NCI-H1930 (cell line): ENCODE measurements around the gene LYPD6.

Source experiments
- DNase-seq, 2 experiments: peaks; one replicate each; lab custom pipeline; 2025; lab: John Stamatoyannopoulos, UW

The LYPD6 gene

DNA sequence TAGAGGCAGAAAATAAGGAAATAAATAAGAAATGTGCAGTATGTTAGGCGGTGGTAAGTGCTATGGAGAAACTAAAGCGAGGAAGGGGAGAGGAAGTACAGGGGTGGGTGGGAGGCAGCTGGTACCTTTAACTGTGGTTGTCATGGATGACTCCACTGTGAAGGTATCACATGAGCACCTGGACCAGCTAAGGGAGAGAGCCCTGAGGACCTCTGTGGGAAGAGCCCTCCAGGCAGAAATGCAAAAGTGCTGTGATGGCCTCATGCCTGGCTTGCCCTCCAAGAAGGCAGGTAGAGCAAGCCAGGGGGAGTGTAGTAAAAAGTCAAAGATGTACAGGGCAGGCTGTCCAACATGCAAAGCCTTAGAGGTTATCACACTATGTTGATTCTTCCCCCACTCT lies 17.9 kb downstream of the LYPD6 start:
- no peak for DNase-seq

DNA sequence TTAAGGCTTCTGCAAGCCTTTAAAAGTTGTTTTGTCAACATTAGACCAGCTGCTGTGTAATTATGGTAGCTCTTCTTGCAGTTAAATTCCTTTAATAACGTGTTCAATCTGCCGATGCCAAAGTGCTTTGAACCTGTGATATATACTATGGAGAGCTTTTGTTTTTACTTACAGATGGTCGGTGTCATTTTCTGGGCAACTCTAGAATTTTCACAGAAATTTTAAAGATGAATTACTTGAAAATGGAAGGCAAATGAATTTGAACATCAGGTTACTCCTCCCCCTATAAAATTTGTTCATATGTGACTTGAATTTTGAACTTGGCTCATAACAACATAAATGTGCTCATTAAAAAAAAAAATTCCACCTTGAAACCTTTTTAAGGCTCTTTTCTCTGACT lies 23.0 kb downstream of the LYPD6 start:
- DNase-seq = no peak

DNA sequence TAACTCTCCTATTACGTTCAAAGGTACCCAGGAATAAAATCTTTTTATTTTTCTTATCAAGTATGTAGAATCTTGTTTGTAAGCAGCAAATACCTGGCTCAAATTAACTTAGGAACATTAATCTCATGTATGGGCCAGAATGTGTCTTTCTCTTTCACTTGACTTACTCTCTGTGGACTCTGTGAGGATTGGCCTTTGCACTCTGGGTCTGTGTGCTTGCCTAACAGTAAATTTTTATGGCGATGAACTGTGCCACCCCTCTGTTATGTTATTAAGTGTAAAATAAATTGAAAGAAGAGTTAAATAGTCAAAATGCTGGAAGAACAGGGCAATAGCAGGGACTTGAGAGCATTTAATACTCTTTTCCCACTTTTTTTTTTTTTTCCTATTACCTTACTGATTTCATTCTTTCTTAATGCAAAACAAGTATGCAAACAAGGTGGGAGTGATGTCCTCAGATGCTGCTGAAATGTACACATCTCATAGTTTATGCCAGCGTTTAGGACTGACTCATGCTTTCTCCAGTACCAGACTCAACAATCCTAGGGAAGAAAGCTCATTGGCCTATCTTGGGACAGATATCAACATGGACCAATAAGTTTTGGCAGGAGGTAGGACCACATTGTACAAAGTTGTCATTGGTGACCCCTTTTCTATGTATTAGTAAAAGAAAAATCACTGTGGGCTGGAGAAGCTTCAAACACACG lies 25.5 kb downstream of the LYPD6 start:
- no peak for DNase-seq

DNA sequence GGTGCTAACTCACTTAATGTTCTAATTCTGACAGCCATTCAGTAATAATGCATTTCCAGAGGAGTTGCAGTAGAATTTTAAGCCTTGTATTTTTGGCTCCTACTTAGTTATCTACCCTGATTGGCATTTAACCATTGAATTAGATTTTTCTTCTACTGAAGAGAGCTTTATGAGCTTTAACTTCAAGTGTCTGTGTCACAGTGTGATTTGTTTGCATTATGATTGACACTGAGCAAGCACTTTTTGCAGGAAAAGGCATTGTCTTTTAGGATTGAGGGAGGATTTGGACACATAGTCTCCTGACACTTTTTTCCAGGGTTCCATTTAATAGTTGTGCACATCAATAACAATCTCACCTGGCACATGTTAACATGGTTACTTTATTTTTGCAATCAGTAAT lies 26.7 kb downstream of the LYPD6 start:
- no peak for DNase-seq

DNA sequence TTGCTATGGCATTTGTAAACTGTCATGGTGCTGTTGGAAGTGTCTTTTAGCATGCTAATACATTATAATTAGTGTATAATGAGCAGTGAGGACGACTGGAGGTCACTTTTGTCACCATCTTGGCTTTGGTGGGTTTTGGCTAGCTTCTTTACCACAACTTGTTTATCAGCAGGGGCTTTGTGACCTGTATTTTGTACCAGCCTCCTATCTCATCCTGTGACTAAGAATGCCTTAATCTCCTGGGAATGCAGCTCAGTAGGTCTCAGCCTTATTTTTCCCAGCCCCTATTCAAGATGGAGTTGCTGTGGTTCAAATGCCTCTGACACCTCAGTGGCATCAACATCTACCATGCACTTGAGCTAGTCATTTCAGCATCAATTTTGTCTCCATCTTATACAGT lies 29.7 kb downstream of the LYPD6 start:
- no peak for DNase-seq

DNA sequence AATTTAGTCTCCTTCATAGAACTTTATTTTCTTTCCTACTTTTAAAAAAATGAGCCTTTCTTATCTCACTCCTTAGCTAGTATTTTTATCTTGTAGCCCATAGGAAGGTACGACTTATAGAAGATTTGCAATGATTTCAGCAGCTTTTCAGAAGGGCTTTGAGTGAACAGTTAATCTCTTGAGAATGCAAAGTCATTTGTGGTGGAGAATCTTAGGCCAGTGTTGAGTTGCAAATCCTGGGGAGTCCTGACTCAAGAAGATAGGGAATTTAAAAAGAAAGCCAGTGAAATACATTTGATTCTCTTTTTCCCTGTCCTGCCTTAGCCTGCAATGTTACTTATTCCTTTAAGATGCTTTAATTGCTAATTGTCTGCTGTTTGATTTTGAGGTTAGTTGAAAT lies 33.6 kb downstream of the LYPD6 start:
- DNase-seq = no peak

DNA sequence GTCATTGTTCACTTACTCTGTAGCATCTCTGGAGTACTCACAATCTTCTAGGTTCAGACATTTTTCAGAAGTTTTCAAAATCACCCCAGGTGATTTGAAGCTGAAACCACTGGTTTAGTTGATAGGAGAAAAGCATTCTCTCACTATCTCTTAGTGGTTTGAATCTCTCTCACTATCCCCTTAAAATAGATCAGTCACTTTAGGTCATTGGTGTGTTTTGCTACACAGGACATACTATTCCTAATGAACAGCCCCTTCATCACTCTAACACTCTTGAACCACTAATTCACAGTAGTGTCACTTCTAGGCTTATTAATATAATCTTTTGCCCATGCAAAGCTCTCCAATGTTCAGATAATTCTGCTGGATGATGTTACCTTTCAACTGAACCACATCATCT lies 34.5 kb downstream of the LYPD6 start:
- no peak for DNase-seq

DNA sequence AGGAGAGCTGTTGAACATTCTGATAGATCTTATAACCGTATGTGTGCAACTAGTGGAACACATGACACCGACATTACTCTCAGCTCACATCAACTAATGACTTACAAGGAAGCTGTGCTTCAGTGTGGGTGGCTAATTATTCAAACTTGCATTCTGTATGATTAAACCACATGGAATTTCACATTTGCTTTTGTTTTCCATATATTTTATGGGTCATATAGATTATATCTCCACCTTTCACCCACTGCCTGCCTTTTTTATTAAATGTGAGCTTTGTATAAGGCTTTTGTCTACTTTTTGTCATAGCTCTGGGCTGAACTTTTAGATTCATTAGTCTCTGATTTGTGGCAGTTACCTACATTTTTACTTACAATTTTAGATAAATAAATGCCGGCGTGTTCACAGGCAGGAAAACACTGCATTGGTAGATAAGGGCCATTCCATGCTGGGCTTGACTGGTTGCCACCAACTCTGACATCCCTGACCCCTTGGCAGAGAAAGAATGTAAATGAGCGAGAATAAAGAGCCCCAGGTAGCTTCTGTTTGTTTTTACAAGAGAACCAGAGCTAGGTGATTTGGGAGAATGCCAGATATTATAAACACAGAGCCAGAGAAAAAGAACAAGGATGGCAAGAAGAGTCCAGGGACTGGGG lies 35.7 kb downstream of the LYPD6 start:
- DNase-seq = no peak

DNA sequence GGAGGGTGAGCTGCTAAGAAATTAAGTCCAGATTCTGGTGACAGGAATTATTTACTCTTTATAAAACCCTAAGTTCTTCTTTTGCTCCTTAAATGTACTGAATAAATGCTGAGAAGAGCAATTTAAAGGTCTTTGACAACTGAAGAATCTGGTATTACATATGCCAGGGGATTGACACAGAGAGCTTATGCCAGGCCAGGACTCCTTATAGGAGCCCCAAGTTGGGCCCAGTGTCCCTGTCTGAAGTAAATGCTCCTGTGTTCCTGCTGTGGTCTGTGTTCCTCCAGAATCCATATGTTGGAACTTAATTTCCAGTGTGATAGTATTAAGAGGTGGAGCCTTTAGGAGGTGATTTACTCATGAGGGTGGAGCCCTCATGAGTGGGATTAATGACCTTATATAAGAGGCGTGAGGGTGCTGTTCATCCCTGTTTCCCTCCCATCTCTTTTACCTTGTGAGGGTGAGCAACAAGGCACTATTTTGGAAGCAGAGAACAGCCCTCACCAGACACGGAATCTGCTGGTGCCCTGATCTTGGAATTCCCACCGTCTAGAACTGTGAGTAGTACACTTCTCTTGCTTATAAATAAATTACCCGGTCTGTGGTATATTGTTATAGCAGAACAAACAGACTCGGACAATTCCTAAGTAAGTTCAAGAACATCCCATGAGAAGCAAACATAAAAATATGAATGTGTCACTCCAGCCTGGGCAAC lies 39.8 kb downstream of the LYPD6 start:
- DNase-seq = no peak

DNA sequence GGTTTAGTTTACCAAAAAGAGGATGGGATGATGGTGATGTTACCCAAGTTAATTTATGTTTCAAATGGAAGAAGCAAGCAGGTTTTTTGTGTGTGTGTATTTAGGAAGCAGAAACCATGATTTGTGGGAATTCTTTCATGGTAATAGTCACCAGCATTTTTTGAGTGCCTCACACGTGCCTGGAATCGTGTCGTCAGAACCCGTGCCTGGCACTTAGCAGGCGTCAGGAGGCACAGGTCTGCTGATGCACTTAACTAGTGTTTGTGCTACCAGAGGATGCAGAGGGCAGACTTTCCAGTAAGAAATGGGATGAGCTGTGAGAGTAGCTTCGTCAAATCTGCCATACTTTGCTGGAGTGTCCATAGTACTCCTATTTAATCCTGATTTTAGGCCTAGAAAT lies 41.1 kb downstream of the LYPD6 start:
- DNase-seq = no peak

DNA sequence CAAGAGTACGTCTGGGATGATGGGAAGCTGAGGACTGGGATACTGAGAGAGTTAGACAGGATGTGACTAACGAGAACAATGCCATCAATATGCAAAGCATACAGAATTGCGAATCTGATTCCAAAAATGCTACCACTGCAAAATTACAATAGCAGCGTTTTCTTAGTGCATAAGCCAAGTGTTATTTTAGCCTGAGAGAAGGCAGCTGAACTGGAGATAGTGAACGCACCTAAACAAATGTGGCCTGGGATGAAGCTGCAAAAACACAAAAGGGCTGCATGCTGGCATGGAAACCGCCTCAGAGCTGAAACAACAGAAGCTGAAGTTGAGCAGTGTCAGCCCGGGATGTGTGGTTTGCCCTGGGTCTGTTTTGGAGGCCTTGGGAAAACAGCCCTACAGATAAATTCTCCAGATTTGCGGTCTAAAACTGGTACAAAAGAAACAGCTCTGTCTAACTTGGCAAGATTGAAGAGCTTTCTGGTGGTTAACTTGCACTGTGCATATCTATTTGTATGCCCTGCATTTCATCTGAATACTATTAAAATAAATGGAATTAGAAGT lies 45.5 kb downstream of the LYPD6 start:
- DNase-seq = no peak

DNA sequence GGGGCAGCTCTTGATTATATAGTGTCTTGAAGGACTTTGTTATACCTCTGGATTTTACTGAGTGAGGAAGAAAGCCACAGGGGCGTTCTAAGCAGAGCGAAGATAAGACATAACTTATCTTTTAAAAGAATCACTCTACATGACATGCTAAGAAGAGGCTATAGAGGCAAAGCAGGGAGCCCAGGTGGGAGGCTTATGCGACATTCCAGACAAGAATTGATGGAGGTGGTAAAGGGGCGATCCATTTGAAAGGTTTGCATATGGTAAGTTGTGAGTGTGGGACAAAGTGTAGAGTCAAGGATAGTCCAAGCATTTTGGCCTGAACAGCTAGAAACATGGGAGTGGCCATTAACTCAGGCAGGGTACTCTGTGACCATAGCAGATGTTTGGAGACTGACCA lies 49.8 kb downstream of the LYPD6 start:
- no peak for DNase-seq

DNA sequence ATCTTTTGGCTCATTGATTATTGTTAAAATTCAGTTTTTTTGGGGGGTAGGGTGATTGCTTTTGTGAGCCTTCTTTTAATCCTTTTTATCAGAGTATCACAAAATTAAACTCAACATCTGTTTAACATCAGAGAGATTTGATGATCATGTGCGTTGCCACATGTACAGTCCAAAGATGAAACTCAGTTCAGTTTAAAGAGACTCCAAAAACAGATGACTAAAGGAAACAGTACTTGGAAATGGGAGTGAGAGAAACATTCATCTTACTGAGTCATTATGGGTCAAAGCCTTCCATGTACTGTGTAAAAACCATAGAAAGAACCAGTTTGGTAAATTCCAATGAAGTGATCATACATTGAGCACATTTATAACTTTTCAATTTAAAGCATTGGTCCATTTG lies 53.0 kb downstream of the LYPD6 start:
- no peak for DNase-seq

DNA sequence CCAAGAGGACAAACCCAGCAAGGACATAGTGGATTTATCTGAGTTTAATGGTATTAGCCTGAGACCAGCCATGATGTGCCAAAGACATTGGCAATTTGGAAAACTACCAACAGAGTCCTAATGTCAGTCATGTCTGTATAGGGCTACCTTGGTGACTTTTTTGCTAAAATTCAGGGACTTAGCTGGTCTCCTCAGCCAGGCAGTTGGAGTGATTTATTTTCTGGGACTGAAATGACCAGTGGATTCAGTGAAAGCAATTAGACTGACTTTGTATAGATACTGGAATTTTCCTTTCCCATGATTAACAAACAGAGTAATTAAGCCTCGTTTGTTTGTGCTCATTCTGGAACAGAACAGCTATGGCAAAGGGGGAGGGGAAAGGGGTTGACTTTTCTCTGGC lies 55.0 kb downstream of the LYPD6 start:
- DNase-seq = no peak

DNA sequence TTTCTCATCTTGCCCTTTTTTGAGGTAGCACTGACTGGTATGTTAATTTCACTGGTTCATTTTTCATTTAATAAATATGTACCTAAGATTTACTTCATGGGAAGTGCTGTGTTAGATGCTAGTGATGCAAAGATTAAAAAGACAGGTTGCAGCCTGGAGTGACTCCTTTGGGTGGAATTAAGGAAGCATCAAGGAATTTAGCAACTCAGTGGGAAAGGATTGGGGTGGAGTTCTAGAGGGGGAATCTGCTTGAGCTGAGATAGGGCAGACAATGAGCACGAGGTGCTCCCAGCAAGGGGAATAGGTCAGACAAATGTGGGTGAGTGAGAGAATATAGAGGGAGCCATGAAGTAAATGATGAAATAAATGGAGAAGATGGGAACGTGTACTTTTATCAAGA lies 57.0 kb downstream of the LYPD6 start:
- no peak for DNase-seq

DNA sequence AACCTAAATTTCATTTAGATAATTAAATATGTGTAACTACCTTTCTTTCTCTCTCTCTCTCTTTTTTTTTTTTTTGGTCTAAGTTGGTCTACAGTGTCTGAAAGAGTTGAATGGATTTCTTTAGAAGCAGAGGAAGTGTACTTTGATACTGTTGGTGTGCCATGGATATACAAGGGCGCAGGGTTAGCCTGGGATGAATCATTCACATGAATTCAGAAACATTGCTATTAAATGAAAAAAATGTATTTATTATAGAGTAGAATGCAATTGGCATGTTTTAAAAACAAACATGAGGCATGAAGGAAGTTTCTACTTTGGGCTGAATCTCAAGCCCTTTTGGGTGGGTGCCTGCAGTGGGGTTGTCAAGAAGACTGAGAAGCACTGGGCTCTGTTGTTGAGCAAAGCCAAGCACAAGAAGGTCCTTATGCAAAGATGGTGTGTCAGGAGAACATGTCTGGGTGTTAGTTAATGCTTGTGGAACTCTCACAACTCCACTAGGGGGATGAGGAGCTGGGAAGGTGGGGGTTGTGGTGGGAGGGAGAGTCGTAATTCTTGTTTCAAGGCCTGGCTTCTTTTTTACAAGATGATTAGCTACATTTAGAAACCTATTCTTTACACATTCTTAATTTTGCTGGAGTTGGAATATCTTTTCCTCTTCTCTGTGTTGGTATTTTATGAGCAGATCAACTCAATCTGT lies 57.9 kb downstream of the LYPD6 start:
- no peak for DNase-seq

DNA sequence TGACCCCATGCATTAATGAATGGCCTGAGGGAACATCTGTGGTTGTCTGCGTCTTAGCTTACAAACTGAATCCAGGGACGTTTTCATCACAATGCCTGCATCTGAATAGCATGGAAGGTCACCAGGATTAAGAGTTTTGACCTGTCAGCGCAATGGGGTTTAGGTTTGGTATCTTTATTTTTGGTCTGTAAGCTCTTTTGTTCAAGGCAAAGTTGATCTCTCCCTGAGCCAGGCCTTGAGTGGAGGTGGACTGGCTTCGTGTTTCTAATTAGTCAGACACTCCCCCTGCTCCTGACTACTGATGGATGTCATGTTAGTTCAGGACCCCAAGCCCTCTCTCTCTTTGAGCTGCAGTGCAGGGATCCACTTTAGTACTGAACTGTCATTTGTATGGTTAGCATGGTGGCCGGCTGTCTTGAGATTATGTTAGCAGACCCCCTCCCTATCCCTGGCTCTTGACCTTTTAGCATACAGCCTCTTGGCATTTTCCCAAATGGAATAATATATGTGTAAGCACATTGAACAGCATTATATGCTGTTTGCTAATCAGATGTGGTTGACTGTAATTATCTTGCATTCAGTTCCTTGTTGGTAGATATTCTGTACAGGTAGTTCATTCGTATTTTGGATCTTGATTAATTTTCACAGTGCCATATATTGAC lies 59.2 kb downstream of the LYPD6 start:
- DNase-seq = no peak

DNA sequence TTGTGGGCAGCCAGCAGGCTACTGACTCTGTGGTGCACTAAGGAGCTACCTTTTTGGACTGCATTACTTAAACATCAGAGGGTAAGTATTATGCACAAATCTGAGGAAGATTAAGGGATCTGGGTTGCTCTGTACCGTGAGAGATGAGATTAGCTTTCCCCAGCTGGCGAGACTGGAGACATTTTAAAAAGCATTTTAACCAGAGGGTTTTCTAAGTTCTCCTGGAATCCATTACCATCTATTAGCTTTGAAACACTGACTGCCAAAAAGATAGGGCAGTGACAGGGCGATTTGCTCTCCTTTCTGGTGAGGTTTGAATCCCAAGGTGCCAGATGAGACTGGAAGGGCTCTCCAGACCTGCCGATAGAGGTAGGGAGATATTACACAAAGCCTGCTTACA lies 63.2 kb downstream of the LYPD6 start:
- no peak for DNase-seq

DNA sequence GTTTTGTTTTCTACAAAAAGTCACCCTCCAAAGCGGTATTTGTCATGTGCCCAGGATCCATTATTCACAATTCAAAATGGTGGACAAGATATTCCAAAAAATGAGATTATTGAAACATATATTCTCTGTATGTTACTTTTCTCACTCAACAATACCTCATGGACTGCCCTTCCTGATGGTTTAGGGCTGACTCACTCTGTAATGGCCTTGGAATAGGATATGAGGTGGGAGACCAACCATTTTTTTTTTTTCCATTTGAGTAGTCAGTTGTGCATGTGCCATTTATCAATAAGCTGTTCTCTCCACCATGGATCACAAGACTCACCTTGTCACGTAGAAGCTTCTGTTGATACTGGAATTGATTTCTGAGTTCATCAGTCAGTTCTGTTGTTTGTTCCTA lies 64.5 kb downstream of the LYPD6 start:
- no peak for DNase-seq

DNA sequence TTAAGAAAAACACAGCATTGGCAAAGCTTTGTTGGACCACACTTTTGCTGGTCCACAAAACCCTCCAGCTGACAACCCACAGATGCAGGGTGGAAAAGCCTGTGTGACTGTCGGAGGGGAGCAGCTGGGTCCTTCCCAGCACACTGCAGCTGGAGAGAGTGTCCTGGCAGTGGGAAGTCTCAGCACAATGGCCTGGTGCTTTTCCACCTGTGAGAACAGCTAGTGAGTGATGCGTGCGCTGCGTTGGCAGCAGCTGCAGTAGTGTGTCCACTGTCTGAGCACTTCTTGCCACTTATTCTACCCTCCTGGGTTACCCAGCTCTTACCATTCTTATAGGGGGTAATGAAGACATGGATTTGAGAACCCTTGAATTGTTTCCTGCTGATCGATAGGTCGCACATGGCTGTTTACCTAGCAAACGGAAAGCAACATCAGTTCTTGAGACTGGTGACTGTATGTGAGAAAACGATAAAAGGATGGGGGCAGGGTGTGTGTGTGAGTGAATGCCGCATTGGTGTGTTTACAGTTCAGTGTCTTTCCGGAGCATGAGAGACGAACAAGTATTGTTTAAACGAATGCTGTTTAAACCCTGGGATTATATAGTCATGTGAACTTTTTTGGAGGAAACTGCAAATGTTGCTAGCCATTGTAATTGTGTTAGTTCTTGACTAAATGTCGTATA lies 69.7 kb downstream of the LYPD6 start:
- DNase-seq = peak in 1 of 2 experiments; percentile 28

DNA sequence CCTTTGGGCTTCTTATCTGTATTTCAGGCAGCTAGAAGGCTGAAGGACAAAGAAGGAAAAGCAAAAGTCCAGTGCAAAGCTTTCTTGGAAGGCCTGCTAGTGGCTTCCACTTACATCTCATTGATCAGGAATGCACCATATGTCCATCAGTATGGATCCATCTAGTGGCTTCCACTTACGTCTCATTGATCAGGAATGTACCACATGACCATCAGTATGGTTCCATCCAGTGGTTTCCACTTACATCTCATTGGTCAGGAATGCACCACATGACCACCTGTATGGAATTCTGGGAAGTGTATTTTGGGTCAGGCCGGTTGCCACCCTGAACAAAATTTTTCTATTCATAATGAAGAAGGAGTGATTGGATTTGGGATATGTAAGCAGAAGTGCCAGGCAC lies 70.6 kb downstream of the LYPD6 start:
- DNase-seq = no peak
